HepG2 (cell line): Measurements from ENCODE around the gene IGBP1. TPM values are rescaled to one million over a fixed set of nuclear protein-coding genes. Genes with fewer than 3 reads are reported as not detected.

Source experiments
- ARHGAP35 ChIP-seq: sonication (generic); formaldehyde crosslinking; IDR thresholded peaks from 2 replicates; pipeline ENCODE4 v1.9.0; 2022; ENCODE audit warnings: mild to moderate bottlenecking, inconsistent platforms, moderate library complexity, missing genetic modification reagents, borderline replicate concordance
- BHLHE40 ChIP-seq: IDR thresholded peaks from 2 replicates; pipeline ENCODE4 v1.6.1; 2011; ENCODE audit warnings: low read length, improper control_type of control experiment
- CBFB ChIP-seq: sonication (generic); formaldehyde crosslinking; IDR thresholded peaks from 2 replicates; pipeline ENCODE4 v1.4.0; 2020; ENCODE audit warnings: missing genetic modification reagents
- CENPT ChIP-seq: sonication (generic); formaldehyde crosslinking; IDR thresholded peaks from 2 replicates; pipeline ENCODE4 v1.8.0; 2022; ENCODE audit warnings: low read depth, mild to moderate bottlenecking, moderate library complexity, missing genetic modification reagents
- CHCHD3 ChIP-seq: sonication (generic); formaldehyde crosslinking; IDR thresholded peaks from 2 replicates; pipeline ENCODE4 v1.8.0; 2022; ENCODE audit warnings: mild to moderate bottlenecking, missing genetic modification reagents, moderate library complexity
- JDP2 ChIP-seq: sonication (generic); formaldehyde crosslinking; IDR thresholded peaks from 2 replicates; pipeline ENCODE4 v1.8.1; 2022; ENCODE audit warnings: missing genetic modification reagents, borderline replicate concordance
- KAT7 ChIP-seq: IDR thresholded peaks from 2 replicates; pipeline ENCODE4 v1.6.1; 2018; ENCODE audit warnings: borderline replicate concordance, missing compliant biosample characterization
- KDM5B ChIP-seq: sonication (generic); formaldehyde crosslinking; IDR thresholded peaks from 2 replicates; pipeline ENCODE4 v1.4.0; 2020; ENCODE audit warnings: missing genetic modification reagents, mild to moderate bottlenecking, borderline replicate concordance
- KLF12 ChIP-seq: sonication (generic); formaldehyde crosslinking; IDR thresholded peaks from 2 replicates; pipeline ENCODE4 v1.4.0; 2020; ENCODE audit warnings: missing genetic modification reagents, borderline replicate concordance
- NPAS2 ChIP-seq: sonication (generic); formaldehyde crosslinking; IDR thresholded peaks from 2 replicates; pipeline ENCODE4 v1.8.0; 2022; ENCODE audit warnings: mild to moderate bottlenecking, missing genetic modification reagents, borderline replicate concordance
- RFXANK ChIP-seq: IDR thresholded peaks from 2 replicates; pipeline ENCODE4 v1.6.1; 2016
- STAG1 ChIP-seq: sonication (generic); formaldehyde crosslinking; IDR thresholded peaks from 2 replicates; pipeline ENCODE4 v1.4.0; 2020; ENCODE audit warnings: missing genetic modification reagents
- ZFP90 ChIP-seq: sonication (generic); formaldehyde crosslinking; IDR thresholded peaks from 2 replicates; pipeline ENCODE4 v1.8.0; 2022; ENCODE audit warnings: missing genetic modification reagents, mild to moderate bottlenecking, inconsistent platforms, borderline replicate concordance
- ZNF253 ChIP-seq: sonication (generic); formaldehyde crosslinking; IDR thresholded peaks from 2 replicates; pipeline ENCODE4 v1.8.0; 2022; ENCODE audit warnings: mild to moderate bottlenecking, missing genetic modification reagents, borderline replicate concordance
- ZNF407 ChIP-seq: sonication (generic); formaldehyde crosslinking; IDR thresholded peaks from one replicate; pipeline ENCODE4 v1.5.1; 2020; ENCODE audit warnings: mild to moderate bottlenecking, missing genetic modification reagents; ENCODE audit errors: not compliant biosample characterization
- ZNF574 ChIP-seq: sonication (generic); formaldehyde crosslinking; IDR thresholded peaks from 2 replicates; pipeline ENCODE4 v1.4.0; 2020; ENCODE audit warnings: missing genetic modification reagents
- ZNF768 ChIP-seq: sonication (generic); formaldehyde crosslinking; IDR thresholded peaks from 2 replicates; pipeline ENCODE4 v1.4.0; 2020; ENCODE audit warnings: missing genetic modification reagents
- ZNF790 ChIP-seq: sonication (generic); formaldehyde crosslinking; IDR thresholded peaks from 2 replicates; pipeline ENCODE4 v1.8.0; 2022; ENCODE audit warnings: missing genetic modification reagents, mild to moderate bottlenecking, borderline replicate concordance
- ZSCAN9 ChIP-seq: IDR thresholded peaks from 2 replicates; pipeline ENCODE4 v1.6.1; 2016; ENCODE audit warnings: borderline replicate concordance
- polyA plus RNA-seq, 8 experiments: library from polyadenylated mRNA; depleted of rRNA in 3 of 8; stranded (reverse) in 7 of 8; unstranded in 1 of 8; fragments of >200 nt; fragmentation: Illumina TruSeq in 4 of 8; extraction: Trizol in 4 of 8; gene quantifications; 2 replicates each; pipeline versions ENCODE4 v1.2.1 to v1.2.3, GENCODE V29; 2011 to 2016; ENCODE audit warnings: low read depth in 4 of 8, missing spikeins in 1 of 8, mixed read lengths in 1 of 8; ENCODE audit not compliant: insufficient read depth in 1 of 8
- total RNA-seq, 5 experiments: library from RNA; depleted of rRNA; stranded (reverse); fragments of >200 nt; fragmentation: Illumina TruSeq; extraction: Trizol; gene quantifications; 2 replicates each; pipeline ENCODE4 v1.2.3, GENCODE V29; 2016; ENCODE audit warnings: low read depth in 1 of 5

Gene IGBP1
- total and polyA plus RNA-seq, 2 of the 13 experiments (the other 11 are each of a cell fraction or from before 2014, with no cell fraction given), result 59.3 to 103 TPM

- no peak for TF ChIP-seq CHCHD3 (CRISPR knock-in tag)
- 0 out of 2 replicates have a peak, but pooled peaks have one; percentile 30 for TF ChIP-seq CBFB (CRISPR knock-in tag)
- TF ChIP-seq ZNF574 (CRISPR knock-in tag), result peak; percentile 13; the same call in 1 of the 2 replicates
- TF ChIP-seq RFXANK (CRISPR knock-in tag), result no peak
- TF ChIP-seq STAG1 (CRISPR knock-in tag), result peak; percentile 21; the same call in 1 of the 2 replicates
- TF ChIP-seq ZFP90, result no peak
- TF ChIP-seq NPAS2 (CRISPR knock-in tag), result no peak
- TF ChIP-seq ZNF253, result no peak
- peak; percentile 66; the same call in 1 of the 2 replicates for TF ChIP-seq KDM5B (CRISPR knock-in tag)
- no peak for TF ChIP-seq KLF12
- no peak for TF ChIP-seq CENPT
- no peak for TF ChIP-seq ZNF790
- TF ChIP-seq ARHGAP35 (CRISPR knock-in tag), result no peak
- no peak for TF ChIP-seq KAT7 (CRISPR knock-in tag)
- no peak; the same call in 1 of the 2 replicates for TF ChIP-seq ZSCAN9 (CRISPR knock-in tag)
- TF ChIP-seq ZNF768 (CRISPR knock-in tag), result no peak
- no peak for TF ChIP-seq BHLHE40
- no peak for TF ChIP-seq ZNF407
- TF ChIP-seq JDP2 (CRISPR knock-in tag), result no peak
These were observed at the start of gene IGBP1 (continued) for GRCh38 chrX:70133303-70134115.
